Natural killer cell (primary cell): ENCODE measurements around the gene VAC14. TPM values are rescaled to one million over a fixed set of nuclear protein-coding genes. Genes with fewer than 3 reads are reported as not detected.

Experiments used
- ATAC-seq, 3 donors: fragments of 150-1000 bp in 2 of 3; fragments of 200-7000 bp in 1 of 3; cut with Tn5 transposase; 1 replicate in 1 of 3; 2 replicates in 2 of 3; pipeline ENCODE4 v1.10.0; 2021; ENCODE audit warnings: mild to moderate bottlenecking in 2 of 3, moderate library complexity in 2 of 3
- DNase-seq, 2 donors: peaks; one replicate each; pipeline versions ENCODE4 v3.0.0 to v3.0.0-alpha.2; 2013 to 2021; ENCODE audit warnings: mixed read lengths in 1 of 2
- H3K27ac ChIP-seq: one replicate; pipeline ENCODE4 v1.5.1; 2013; ENCODE audit warnings: mild to moderate bottlenecking, low read length
- H3K27me3 ChIP-seq: one replicate; pipeline ENCODE4 v1.6.1; 2013; ENCODE audit warnings: low read length; ENCODE audit not compliant: control insufficient read depth, insufficient read depth
- H3K36me3 ChIP-seq: one replicate; pipeline ENCODE4 v1.6.1; 2013; ENCODE audit warnings: low read length; ENCODE audit not compliant: control insufficient read depth, insufficient read depth
- H3K4me1 ChIP-seq: one replicate; pipeline ENCODE4 v1.6.1; 2013; ENCODE audit warnings: low read length; ENCODE audit not compliant: control insufficient read depth, insufficient read depth
- H3K4me3 ChIP-seq: one replicate; pipeline ENCODE4 v1.5.1; 2013; ENCODE audit warnings: low read length
- H3K9me3 ChIP-seq: one replicate; pipeline ENCODE4 v1.6.1; 2013; ENCODE audit warnings: low read length; ENCODE audit not compliant: control insufficient read depth, insufficient read depth
- H3K27ac Mint-ChIP-seq, 2 donors: one replicate each; pipeline ENCODE4 v1.8.0; 2022; ENCODE audit warnings: mild to moderate bottlenecking in 2 of 2, mixed read lengths in 2 of 2, moderate library complexity in 1 of 2
- H3K27me3 Mint-ChIP-seq, 2 donors: one replicate each; pipeline ENCODE4 v1.8.0; 2022; ENCODE audit warnings: low read depth in 2 of 2, mixed read lengths in 2 of 2
- H3K36me3 Mint-ChIP-seq: one replicate; pipeline ENCODE4 v1.8.0; 2022; ENCODE audit warnings: mixed read lengths
- H3K4me1 Mint-ChIP-seq, 2 donors: one replicate each; pipeline ENCODE4 v1.8.0; 2022; ENCODE audit warnings: mixed read lengths in 2 of 2
- H3K4me3 Mint-ChIP-seq: one replicate; pipeline ENCODE4 v1.8.0; 2022; ENCODE audit warnings: mild to moderate bottlenecking, moderate library complexity, mixed read lengths
- H3K9me3 Mint-ChIP-seq, 2 donors: one replicate each; pipeline ENCODE4 v1.8.0; 2022; ENCODE audit warnings: mixed read lengths in 2 of 2
- WGBS: methylation state at CpG from one replicate; pipeline ENCODE4 v1.1.7; 2013; ENCODE audit warnings: missing lambda C conversion rate; ENCODE audit not compliant: insufficient coverage; 5-methylcytosine and 5-hydroxymethylcytosine counted together
- intact Hi-C: fragments of 100-400 bp; cut with micrococcal nuclease; formaldehyde crosslinking; loops from one replicate; pipeline ENCODE4 v1.14.2; 2022
- total RNA-seq, 4 donors: library from RNA; stranded (reverse); fragments of 120-200 nt in 1 of 4; gene quantifications; one replicate each; pipeline versions ENCODE4 v1.2.3 to v1.2.4, GENCODE V29; 2013 to 2022
- TF ChIP-seq, protein P1 (sequence below): fragments of 200-600 bp; IDR thresholded peaks from one replicate; pipeline ENCODE4 v1.8.0; 2022; ENCODE audit warnings: antibody characterized with exemption

Gene VAC14
- total RNA-seq, 3 donors from 2014 or later (not counting 1 experiment from before 2014, with no cell fraction given), result 33.9 to 45.6 (median 43.4) TPM

DNA sequence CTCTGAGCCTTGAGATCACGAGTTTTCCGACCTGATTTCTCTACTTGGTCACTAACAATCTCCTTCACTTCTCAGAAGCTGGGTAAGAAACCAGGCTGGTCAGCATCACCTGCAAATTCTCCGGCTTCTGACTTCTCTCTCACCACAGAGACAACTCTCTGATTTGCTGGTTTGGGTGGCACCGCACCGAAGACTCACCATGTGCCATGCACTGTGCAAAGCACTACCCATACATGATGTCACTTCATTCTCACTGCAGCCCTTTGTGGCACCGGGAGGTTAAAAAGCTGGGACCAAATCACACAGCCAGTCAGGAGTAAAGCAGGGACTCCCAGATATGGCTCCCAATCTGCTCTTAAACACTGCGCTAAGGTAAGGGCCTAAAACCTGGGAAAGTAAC lies 647 bp downstream of the VAC14 start:
- Histone ChIP-seq H3K27me3 (no peaks in the 10 kb centered on the region), H3K4me1 (peaks cover 13% of the 10 kb centered on the region), H3K36me3 (peaks cover 5% of the 10 kb centered on the region), H3K27ac (peak overlapping the region; percentile 51), H3K9me3 (no peaks in the 10 kb centered on the region), H3K4me3 (peak overlapping the region; percentile 73)
- Mint-ChIP-seq H3K27me3 (peaks cover 5 to 6% of the 10 kb centered on the region in 2 donors), H3K27ac (peak overlapping the region; percentile 82 to 91), H3K4me3 (peak overlapping the region; percentile 93), H3K4me1 (peaks cover 31 to 33% of the 10 kb centered on the region in 2 donors), H3K9me3 (no peaks in the 10 kb centered on the region), H3K36me3 (no peaks in the 10 kb centered on the region)
- ATAC-seq, result no peak
- TF ChIP-seq, protein P1, sequence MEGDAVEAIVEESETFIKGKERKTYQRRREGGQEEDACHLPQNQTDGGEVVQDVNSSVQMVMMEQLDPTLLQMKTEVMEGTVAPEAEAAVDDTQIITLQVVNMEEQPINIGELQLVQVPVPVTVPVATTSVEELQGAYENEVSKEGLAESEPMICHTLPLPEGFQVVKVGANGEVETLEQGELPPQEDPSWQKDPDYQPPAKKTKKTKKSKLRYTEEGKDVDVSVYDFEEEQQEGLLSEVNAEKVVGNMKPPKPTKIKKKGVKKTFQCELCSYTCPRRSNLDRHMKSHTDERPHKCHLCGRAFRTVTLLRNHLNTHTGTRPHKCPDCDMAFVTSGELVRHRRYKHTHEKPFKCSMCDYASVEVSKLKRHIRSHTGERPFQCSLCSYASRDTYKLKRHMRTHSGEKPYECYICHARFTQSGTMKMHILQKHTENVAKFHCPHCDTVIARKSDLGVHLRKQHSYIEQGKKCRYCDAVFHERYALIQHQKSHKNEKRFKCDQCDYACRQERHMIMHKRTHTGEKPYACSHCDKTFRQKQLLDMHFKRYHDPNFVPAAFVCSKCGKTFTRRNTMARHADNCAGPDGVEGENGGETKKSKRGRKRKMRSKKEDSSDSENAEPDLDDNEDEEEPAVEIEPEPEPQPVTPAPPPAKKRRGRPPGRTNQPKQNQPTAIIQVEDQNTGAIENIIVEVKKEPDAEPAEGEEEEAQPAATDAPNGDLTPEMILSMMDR, result no peak
- DNase-seq, result no peak
- WGBS, result 17% methylated on average over 7 of the region's 7 CpGs
- intact Hi-C loops, result no loop called here

DNA sequence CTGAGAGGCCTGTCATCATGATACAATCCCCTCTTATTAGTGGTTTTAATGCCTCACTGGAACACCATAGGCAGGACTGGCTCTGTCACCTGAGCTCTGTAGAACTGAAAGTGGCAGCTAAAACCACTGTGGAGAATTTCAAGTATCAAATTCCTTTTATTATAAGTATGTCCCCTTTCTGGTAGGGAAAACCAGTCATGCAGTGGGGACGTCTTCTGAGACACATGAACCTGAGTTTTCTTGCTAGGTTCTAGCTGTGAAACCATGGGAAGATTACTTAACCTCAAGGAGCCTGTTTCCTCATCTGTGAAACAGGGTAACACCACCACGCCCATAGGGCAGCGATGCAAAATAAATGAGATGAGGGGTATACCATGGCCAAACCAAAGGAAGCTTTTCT lies 4.7 kb downstream of the VAC14 start:
- Histone ChIP-seq H3K27ac (no peak overlapping the region), H3K4me1 (peaks cover 13% of the 10 kb centered on the region), H3K4me3 (no peak overlapping the region), H3K27me3 (no peaks in the 10 kb centered on the region), H3K36me3 (peaks cover 5% of the 10 kb centered on the region), H3K9me3 (no peaks in the 10 kb centered on the region)
- WGBS, result 73% methylated on average over 3 of the region's 3 CpGs
- ATAC-seq (no peak), DNase-seq (no peak)
- peaks cover 33 to 47% of the 10 kb centered on the region in 2 donors for H3K4me1 Mint-ChIP-seq
- H3K9me3 Mint-ChIP-seq, result no peaks in the 10 kb centered on the region
- no peak overlapping the region for H3K27ac Mint-ChIP-seq
- no peaks in the 10 kb centered on the region for H3K36me3 Mint-ChIP-seq
- H3K27me3 Mint-ChIP-seq, result no peaks in the 10 kb centered on the region
- intact Hi-C loops, result no loop called here
- H3K4me3 Mint-ChIP-seq, result no peak overlapping the region
- TF ChIP-seq, protein P1, result no peak

DNA sequence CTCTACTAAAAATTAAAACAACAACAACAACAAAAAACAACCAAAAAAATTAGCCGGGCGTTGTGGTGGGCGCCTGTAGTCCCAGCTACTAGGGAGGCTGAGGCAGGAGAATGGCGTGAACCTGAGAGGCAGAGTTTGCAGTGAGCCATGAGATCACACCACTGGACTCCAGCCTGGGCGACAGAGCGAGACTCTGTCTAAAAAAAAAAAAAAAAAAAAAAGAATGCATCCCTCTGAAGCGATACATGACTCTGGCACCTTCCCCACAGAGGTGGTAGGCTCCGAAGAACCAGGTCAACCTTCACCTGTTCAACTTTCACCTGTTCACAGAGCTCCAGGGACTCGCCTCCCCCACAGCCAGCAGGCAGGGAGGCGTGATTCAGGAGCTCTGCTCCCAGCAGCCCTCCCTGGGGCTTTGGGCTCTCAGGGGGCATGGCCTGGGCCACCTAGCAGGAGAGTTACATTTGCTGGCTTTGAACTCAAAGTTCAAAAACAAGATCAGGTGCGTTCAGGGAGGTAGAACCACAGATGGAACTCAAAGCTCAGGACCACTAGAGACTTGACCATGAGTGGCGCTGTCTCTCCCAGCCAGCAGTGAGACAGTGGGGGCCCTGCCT lies 5.6 kb downstream of the VAC14 start:
- TF ChIP-seq, protein P1, result no peak
- Histone ChIP-seq H3K9me3 (no peaks in the 10 kb centered on the region), H3K27me3 (no peaks in the 10 kb centered on the region), H3K36me3 (peaks cover 7% of the 10 kb centered on the region), H3K4me3 (no peak overlapping the region), H3K27ac (no peak overlapping the region), H3K4me1 (peaks cover 7% of the 10 kb centered on the region)
- no peaks in the 10 kb centered on the region for H3K36me3 Mint-ChIP-seq
- peaks cover 35 to 51% of the 10 kb centered on the region in 2 donors for H3K4me1 Mint-ChIP-seq
- DNase-seq (no peak), ATAC-seq (no peak)
- no peaks in the 10 kb centered on the region for H3K9me3 Mint-ChIP-seq
- H3K27me3 Mint-ChIP-seq, result no peaks in the 10 kb centered on the region
- H3K27ac Mint-ChIP-seq, result no peak overlapping the region
- WGBS, result 88% methylated on average over 12 of the region's 12 CpGs
- intact Hi-C loops, result no loop called here
- H3K4me3 Mint-ChIP-seq, result no peak overlapping the region
